COLO668 (cell line): ENCODE data around the gene EYS.

Experiments used
- DNase-seq: peaks from one replicate; lab custom pipeline; 2025; ENCODE audit not compliant: unreplicated experiment; lab: John Stamatoyannopoulos, UW

The EYS gene

GRCh38 chr6:64186592-64186991, 1520.4 kb downstream of the EYS start:
- DNase-seq: no peak

GRCh38 chr6:64185621-64186020, 1521.4 kb downstream of the EYS start:
- DNase-seq: no peak

GRCh38 chr6:64175296-64175695, 1531.7 kb downstream of the EYS start:
- DNase-seq: no peak

- no peak for DNase-seq
Measured at GRCh38 chr6:64170316-64170715, 1536.7 kb downstream of the EYS start.

- DNase-seq: no peak
Measured at GRCh38 chr6:64160486-64160885, 1546.5 kb downstream of the EYS start.

GRCh38 chr6:64155063-64155462, 1552.0 kb downstream of the EYS start:
- DNase-seq: no peak

- no peak for DNase-seq
Measured at GRCh38 chr6:64146876-64147275, 1560.2 kb downstream of the EYS start.

- DNase-seq: no peak
Measured at GRCh38 chr6:64146094-64146493, 1560.9 kb downstream of the EYS start.

- DNase-seq: no peak
Measured at GRCh38 chr6:64145658-64146057, 1561.4 kb downstream of the EYS start.

- no peak for DNase-seq
Measured at GRCh38 chr6:64143101-64143500, 1563.9 kb downstream of the EYS start.

- DNase-seq: no peak
Measured at GRCh38 chr6:64141680-64142079, 1565.3 kb downstream of the EYS start.

- DNase-seq: no peak
Measured at GRCh38 chr6:64128301-64129024, 1578.6 kb downstream of the EYS start.

- DNase-seq: no peak
Measured at GRCh38 chr6:64123761-64124633, 1583.0 kb downstream of the EYS start.

- DNase-seq: no peak
Measured at GRCh38 chr6:64122712-64123375, 1584.2 kb downstream of the EYS start.

- DNase-seq: no peak
Measured at GRCh38 chr6:64121011-64121565, 1585.9 kb downstream of the EYS start.

GRCh38 chr6:64113704-64114103, 1593.3 kb downstream of the EYS start:
- no peak for DNase-seq

- DNase-seq: no peak
Measured at GRCh38 chr6:64104051-64104450, 1603.0 kb downstream of the EYS start.

GRCh38 chr6:64103480-64103879, 1603.5 kb downstream of the EYS start:
- DNase-seq: no peak

GRCh38 chr6:64100702-64101303, 1606.2 kb downstream of the EYS start:
- no peak for DNase-seq

GRCh38 chr6:64090352-64090751, 1616.7 kb downstream of the EYS start:
- no peak for DNase-seq

GRCh38 chr6:64085126-64085525, 1621.9 kb downstream of the EYS start:
- DNase-seq: no peak
